HG02970 (cell line): Measurements from ENCODE around the gene IFI30.
A peak's percentile ranks its signal among the peaks of the same experiment; 100 is the strongest.
"Not testable (repeated sequence)": the region's sequence is repeated elsewhere in the genome, so short reads cannot be mapped to it uniquely, and the experiment has no call there.

ENCODE experiments used
- ATAC-seq: cut with Tn5 transposase; IDR thresholded peaks from one replicate; pipeline ENCODE4 v1.9.1; 2021; ENCODE audit warnings: mild to moderate bottlenecking, moderate library complexity, moderate number of reproducible peaks; ENCODE audit not compliant: unreplicated experiment, low FRiP score

IFI30 gene

GRCh38 chr19:18152442-18152816 is 21.2 kb upstream of the IFI30 start:
- ATAC-seq, result peak; percentile 62

GRCh38 chr19:18152817-18153555 is 20.6 kb upstream of the IFI30 start, which contains the start of gene PIK3R2:
Gene PIK3R2 (plus strand): TSS chr19:18153163. CDS start chr19:18155880, 2,717 bp downstream.
- ATAC-seq, result peak; percentile 69

- no peak for ATAC-seq
Observed at GRCh38 chr19:18153556-18154134, 20.0 kb upstream of the IFI30 start.

- no peak for ATAC-seq
Observed at GRCh38 chr19:18155095-18156087, 18.2 kb upstream of the IFI30 start.

GRCh38 chr19:18156268-18156667 is 17.3 kb upstream of the IFI30 start:
- ATAC-seq, result no peak

- ATAC-seq, result no peak
Observed at GRCh38 chr19:18156841-18157464, 16.7 kb upstream of the IFI30 start.

- ATAC-seq, result no peak
Observed at GRCh38 chr19:18157465-18158063, 16.0 kb upstream of the IFI30 start.

- no peak for ATAC-seq
Observed at GRCh38 chr19:18158467-18158866, 15.1 kb upstream of the IFI30 start.

- not testable (repeated sequence) for ATAC-seq
Observed at GRCh38 chr19:18159059-18159616, 14.5 kb upstream of the IFI30 start.

GRCh38 chr19:18159810-18160209 is 13.8 kb upstream of the IFI30 start:
- no peak for ATAC-seq

- ATAC-seq, result no peak
Observed at GRCh38 chr19:18160493-18160970, 13.1 kb upstream of the IFI30 start.

- peak; percentile 63 for ATAC-seq
Observed at GRCh38 chr19:18160971-18161635, 12.5 kb upstream of the IFI30 start.

- ATAC-seq, result no peak
Observed at GRCh38 chr19:18161636-18162002, 12.0 kb upstream of the IFI30 start.

GRCh38 chr19:18164072-18164471 is 9.5 kb upstream of the IFI30 start:
- no peak for ATAC-seq

GRCh38 chr19:18165794-18166544 is 7.6 kb upstream of the IFI30 start:
- no peak for ATAC-seq

- no peak for ATAC-seq
Observed at GRCh38 chr19:18167011-18167410, 6.6 kb upstream of the IFI30 start.

- ATAC-seq, result no peak
Observed at GRCh38 chr19:18167975-18168645, 5.5 kb upstream of the IFI30 start.
